Right lobe of liver (tissue), 4 donors: ENCODE data around the gene SAMD4A.

Source experiments
- CTCF ChIP-seq, 4 donors: fragments of 200-600 bp in 3 of 4; fragments of 450-650 bp in 1 of 4; IDR thresholded peaks; one replicate each; pipeline versions ENCODE4 v1.5.1 to v1.8.0; 2016 to 2022; ENCODE audit warnings: antibody characterized with exemption in 4 of 4, mild to moderate bottlenecking in 2 of 4
- POLR2A ChIP-seq: fragments of 450-650 bp; IDR thresholded peaks from one replicate; pipeline ENCODE4 v1.6.1; 2017; ENCODE audit warnings: antibody characterized with exemption, mild to moderate bottlenecking
- donor health status: DM: no; HTN: no; CAD: no.
- donor health status: DM: no; HTN: no; CAD: no.
- donor health status: DM: no; HTN: yes; CAD: no.

GRCh38 chr14:54669721-54670561 is 103.0 kb downstream of the SAMD4A start:
- TF ChIP-seq CTCF (IDR thresholded peaks at IDR 0.05) (no peak), POLR2A (no peak)
